ENCODE measurements around the gene SF3B6. TPM values are rescaled to one million over a fixed set of nuclear protein-coding genes. Genes with fewer than 3 reads are reported as not detected.

Gene SF3B6
- total and polyA plus RNA-seq, 2 donors (not counting 3 experiments of a cell fraction or from before 2014, with no cell fraction given), result 105 to 150 TPM

GRCh38 chr2:24117902-24118301, 41.8 kb upstream of the SF3B6 start:
- Histone ChIP-seq H3K4me3 (replicated peaks in 1 of 3; ENCODE audit: insufficient read depth in 1 of 3, low read depth in 1 of 3, low read length in 3 of 3) (no peak overlapping the region), H4K20me1 (replicated peaks; ENCODE audit: control insufficient read depth, extremely low read depth, insufficient read depth, low read length) (no peaks in the 10 kb centered on the region), H3K27me3 (ENCODE audit: control insufficient read depth in 2 of 2, insufficient read depth in 2 of 2, low read length in 2 of 2) (no peaks in the 10 kb centered on the region), H3K4me2 (ENCODE audit: insufficient read depth, low read length) (no peak overlapping the region), H3K9ac (replicated peaks; ENCODE audit: extremely low read depth, insufficient read depth, low read length) (no peak overlapping the region), H2AFZ (ENCODE audit: low read depth, low read length) (no peak overlapping the region), H3K4me1 (ENCODE audit: control insufficient read depth, extremely low read depth, insufficient read depth, low read length) (peaks cover 13% of the 10 kb centered on the region), H3K79me2 (ENCODE audit: control insufficient read depth, insufficient read depth, low read length) (no peaks in the 10 kb centered on the region), H3K9me1 (replicated peaks; ENCODE audit: control insufficient read depth, extremely low read depth, insufficient read depth, low read length) (no peaks in the 10 kb centered on the region), H3K27ac (ENCODE audit: insufficient read depth, low read depth, low read length) (no peak overlapping the region), H3K36me3 (ENCODE audit: control insufficient read depth in 2 of 2, extremely low read depth in 1 of 2, insufficient read depth in 2 of 2, low read length in 2 of 2) (no peaks in the 10 kb centered on the region), H3K9me3 (replicated peaks; ENCODE audit: control insufficient read depth, insufficient read depth, low read length) (no peaks in the 10 kb centered on the region)
- no peak for TF ChIP-seq MYC (IDR thresholded peaks at IDR 0.05; ENCODE audit: low read depth, low read length)
- TF ChIP-seq EZH2 (IDR thresholded peaks at IDR 0.05; ENCODE audit: borderline replicate concordance, low read depth, low read length, severe bottlenecking), result no peak
- no peak for TF ChIP-seq GATA2 (IDR thresholded peaks at IDR 0.05; ENCODE audit: insufficient read depth, insufficient read length, low read depth, low read length)
- TF ChIP-seq POLR2A (IDR thresholded peaks at IDR 0.05; ENCODE audit: low read depth, low read length), result no peak
- TF ChIP-seq FOS (IDR thresholded peaks at IDR 0.05; ENCODE audit: borderline replicate concordance, insufficient read depth, low read length), result no peak
- TF ChIP-seq MAX (IDR thresholded peaks at IDR 0.05; ENCODE audit: insufficient read depth, insufficient read length), result no peak
- TF ChIP-seq POLR2AphosphoS5 (IDR thresholded peaks at IDR 0.05; ENCODE audit: insufficient read depth, low read depth, low read length), result no peak
- no peak for TF ChIP-seq CTCF (IDR thresholded peaks at IDR 0.05; ENCODE audit: extremely low read depth in 1 of 2, insufficient read depth in 1 of 2, low read depth in 1 of 2, low read length in 2 of 2)
- ChIA-PET CTCF (interaction anchor here (2.0 kb wide), 1 partner anchor 293 kb away, joined by 8 read pairs; no protein-coding TSS in a partner anchor), POLR2A (no interaction called here)
- intact Hi-C loops (cut with micrococcal nuclease), result no loop called here
- BruUV-seq (replicated peaks), result no TSS peak
- FAIRE-seq (no peak), DNase-seq (ENCODE audit: low read depth, low spot score) (no peak)
- dilution Hi-C loops (cut with MboI; ENCODE audit: extremely low pct_ligation_motif_present, low sequenced_read_pairs), result no loop called here

Measured in endothelial cell of umbilical vein (primary cell).